Fibroblast of lung (primary cell): ENCODE measurements around the gene HSF2BP.
"Not testable (repeated sequence)": the region's sequence is repeated elsewhere in the genome, so short reads cannot be mapped to it uniquely, and the experiment has no call there.

ENCODE experiments used
- CTCF ChIP-seq, 2 donors: IDR thresholded peaks in 1 of 2; conservative IDR thresholded peaks in 1 of 2; 1 replicate in 1 of 2; 2 replicates in 1 of 2; pipeline ENCODE4 v1.5.1; 2011 to 2012; ENCODE audit warnings: low read length in 2 of 2, control low read depth in 1 of 2, inconsistent platforms in 1 of 2, low read depth in 1 of 2, mild to moderate bottlenecking in 1 of 2
- EZH2 ChIP-seq: IDR thresholded peaks from 2 replicates; pipeline ENCODE4 v1.5.1; 2012; ENCODE audit warnings: low read length, control low read depth, mild to moderate bottlenecking; ENCODE audit errors: missing control alignments

- not testable (repeated sequence) for TF ChIP-seq CTCF (conservative IDR thresholded peaks at IDR 0.05 in 1 of 2, IDR thresholded peaks at IDR 0.05 in 1 of 2; ENCODE audit: low read depth in 1 of 2, low read length in 2 of 2); EZH2
These were observed 174.3 kb downstream of the HSF2BP start for GRCh38 chr21:43485016-43485415.
